Measurements from ENCODE around the gene FARS2.

GRCh38 chr6:5237805-5238204 is 23.5 kb upstream of the FARS2 start:
- no peak for TF ChIP-seq CTCF (IDR thresholded peaks at IDR 0.05; ENCODE audit: poor library complexity, severe bottlenecking)
- TF ChIP-seq REST (IDR thresholded peaks at IDR 0.05; ENCODE audit: borderline replicate concordance): no peak
- TF ChIP-seq EZH2 (IDR thresholded peaks at IDR 0.05; ENCODE audit: borderline replicate concordance, insufficient read depth, low read length, poor library complexity, severe bottlenecking): no peak
- TF ChIP-seq POLR2AphosphoS5 (IDR thresholded peaks at IDR 0.05): no peak
- no peak for TF ChIP-seq RAD21 (conservative IDR thresholded peaks at IDR 0.05)
